B cell (primary cell): Measurements from ENCODE around the gene PAXIP1. TPM values are rescaled to one million over a fixed set of nuclear protein-coding genes. Genes with fewer than 3 reads are reported as not detected.

Experiments used
- ATAC-seq: fragments of 200-7000 bp; cut with Tn5 transposase; one replicate; pipeline ENCODE4 v1.10.0; 2021; ENCODE audit warnings: low read depth, mild to moderate bottlenecking, moderate number of reproducible peaks, moderate library complexity
- CTCF ChIA-PET: fragments of 350-600 bp; sonication (Branson Sonifier 250); formaldehyde crosslinking; loops from one replicate; lab custom pipeline; 2021; ENCODE audit warnings: antibody characterized with exemption, inconsistent platforms; lab: Charles Lee
- POLR2A ChIA-PET: fragments of 350-600 bp; sonication (Branson Sonifier 250); formaldehyde crosslinking; loops from one replicate; lab custom pipeline; 2021; ENCODE audit warnings: antibody characterized with exemption; lab: Charles Lee
- DNase-seq: peaks from one replicate; pipeline ENCODE4 v3.0.0; 2013
- H2AFZ ChIP-seq: 2 replicates; pipeline ENCODE4 v1.6.1; 2012; ENCODE audit warnings: mild to moderate bottlenecking, low read depth, low read length; ENCODE audit not compliant: insufficient read depth, poor library complexity, severe bottlenecking
- H3K27ac ChIP-seq, 2 donors: 1 replicate in 1 of 2; 2 replicates in 1 of 2; pipeline ENCODE4 v1.5.1; 2012 to 2013; ENCODE audit warnings: low read length in 2 of 2, mild to moderate bottlenecking in 2 of 2, moderate library complexity in 1 of 2
- H3K27me3 ChIP-seq, 4 experiments: fragments of 200-600 bp in 1 of 4; sonication (generic) in 1 of 4; replicated peaks in 1 of 4; 1 replicate in 2 of 4; 2 replicates in 2 of 4; pipeline versions ENCODE4 v1.6.1 to v1.7.0; 2013 to 2016; ENCODE audit warnings: low read length in 3 of 4, mild to moderate bottlenecking in 2 of 4, mixed read lengths in 1 of 4, moderate library complexity in 1 of 4; ENCODE audit not compliant: insufficient read depth in 4 of 4, control insufficient read depth in 3 of 4; ENCODE audit errors: control extremely low read depth in 1 of 4
- H3K36me3 ChIP-seq, 2 experiments: replicated peaks in 1 of 2; 1 replicate in 1 of 2; 2 replicates in 1 of 2; pipeline versions ENCODE4 v1.6.1 to v1.7.1; 2013; ENCODE audit warnings: low read length in 1 of 2; ENCODE audit not compliant: insufficient read depth in 2 of 2, control insufficient read depth in 1 of 2; ENCODE audit errors: control extremely low read depth in 1 of 2, extremely low read depth in 1 of 2
- H3K4me1 ChIP-seq, 2 donors: fragments of 200-600 bp in 1 of 2; sonication (generic) in 1 of 2; 1 replicate in 1 of 2; 2 replicates in 1 of 2; pipeline versions ENCODE4 v1.5.1 to v1.6.1; 2013 to 2017; ENCODE audit warnings: low read length in 2 of 2; ENCODE audit not compliant: control insufficient read depth in 2 of 2, insufficient read depth in 2 of 2
- H3K4me2 ChIP-seq: replicated peaks from 2 replicates; pipeline ENCODE3; 2012; ENCODE audit warnings: mild to moderate bottlenecking, low read depth, low read length; ENCODE audit not compliant: poor library complexity, severe bottlenecking
- H3K4me3 ChIP-seq, 5 experiments: fragments of 200-600 bp in 1 of 5; sonication (generic) in 1 of 5; 1 replicate in 3 of 5; 2 replicates in 2 of 5; pipeline versions ENCODE4 v1.5.1 to v1.7.0; 2011 to 2016; ENCODE audit warnings: low read length in 4 of 5, mild to moderate bottlenecking in 4 of 5, low read depth in 2 of 5, control low read depth in 1 of 5, moderate library complexity in 1 of 5; ENCODE audit not compliant: insufficient read depth in 1 of 5; ENCODE audit errors: control extremely low read depth in 1 of 5, extremely low read depth in 1 of 5
- H3K79me2 ChIP-seq: fragments of 200-600 bp; sonication (generic); one replicate; pipeline ENCODE4 v1.6.0; 2016; ENCODE audit warnings: low read length; ENCODE audit not compliant: control insufficient read depth, insufficient read depth
- H3K9ac ChIP-seq: fragments of 200-600 bp; sonication (generic); 2 replicates; pipeline ENCODE4 v1.6.1; 2017; ENCODE audit warnings: mild to moderate bottlenecking, low read length, moderate library complexity
- H3K9me3 ChIP-seq, 3 donors: one replicate each; pipeline versions ENCODE4 v1.6.1 to v1.7.1; 2013; ENCODE audit warnings: low read length in 2 of 3; ENCODE audit not compliant: control insufficient read depth in 2 of 3, insufficient read depth in 1 of 3; ENCODE audit errors: control extremely low read depth in 1 of 3
- H4K20me1 ChIP-seq: 2 replicates; pipeline ENCODE4 v1.6.0; 2012; ENCODE audit warnings: mild to moderate bottlenecking, low read length; ENCODE audit not compliant: insufficient read depth, control insufficient read depth, poor library complexity, severe bottlenecking
- H3K27ac Mint-ChIP-seq: one replicate; pipeline ENCODE4 v1.8.0; 2021; ENCODE audit warnings: mixed read lengths
- H3K27me3 Mint-ChIP-seq: one replicate; pipeline ENCODE4 v1.8.0; 2021; ENCODE audit warnings: mixed read lengths
- H3K4me1 Mint-ChIP-seq: one replicate; pipeline ENCODE4 v1.8.0; 2021; ENCODE audit warnings: mixed read lengths
- H3K4me3 Mint-ChIP-seq: one replicate; pipeline ENCODE4 v1.8.0; 2021; ENCODE audit warnings: mixed read lengths
- H3K9me3 Mint-ChIP-seq: one replicate; pipeline ENCODE4 v1.8.0; 2022; ENCODE audit warnings: mixed read lengths; ENCODE audit not compliant: insufficient read depth
- CTCF ChIP-seq: fragments of 200-600 bp; IDR thresholded peaks from one replicate; pipeline ENCODE4 v1.8.0; 2022; ENCODE audit warnings: antibody characterized with exemption, mild to moderate bottlenecking
- EZH2 ChIP-seq: IDR thresholded peaks from 2 replicates; pipeline ENCODE4 v1.6.1; 2012; ENCODE audit warnings: borderline replicate concordance, low read depth, mild to moderate bottlenecking, moderate library complexity, low read length; ENCODE audit not compliant: insufficient read depth, poor library complexity, severe bottlenecking
- WGBS: methylation state at CpG from one replicate; pipeline ENCODE4 v1.1.5; 2013; ENCODE audit warnings: missing lambda C conversion rate; ENCODE audit not compliant: insufficient coverage; 5-methylcytosine and 5-hydroxymethylcytosine counted together
- intact Hi-C: fragments of 100-400 bp; cut with micrococcal nuclease; formaldehyde crosslinking; loops from one replicate; pipeline ENCODE4 v1.10.0; 2022
- polyA plus RNA-seq: library from polyadenylated mRNA; depleted of rRNA; stranded (reverse); fragments of >200 nt; gene quantifications from 2 replicates; pipeline ENCODE4 v1.2.3, GENCODE V29; 2012
- total RNA-seq, 2 donors: library from RNA; stranded (reverse); fragments of 120-200 nt in 1 of 2; gene quantifications; 1 replicate in 1 of 2; 2 replicates in 1 of 2; pipeline versions ENCODE4 v1.2.3 to v1.2.4, GENCODE V29; 2013 to 2022

Gene PAXIP1
- total and polyA plus RNA-seq, 2 donors (not counting 1 experiment from before 2014, with no cell fraction given) = 9.2 to 18.5 TPM

- POLR2A ChIA-PET = no interaction called here
- H3K9me3 Mint-ChIP-seq = no peaks in the 10 kb centered on the region
- no peak for TF ChIP-seq EZH2
- no peak for TF ChIP-seq CTCF
- ATAC-seq = no peak
- no peak overlapping the region for H3K27ac Mint-ChIP-seq
- no peaks in the 10 kb centered on the region for H3K27me3 Mint-ChIP-seq
- 91% methylated on average over 6 of the region's 6 CpGs for WGBS
- CTCF ChIA-PET = no interaction called here
- H3K4me1 Mint-ChIP-seq = no peaks in the 10 kb centered on the region
- no peak overlapping the region for H3K9ac ChIP-seq
- H3K4me2 ChIP-seq = no peak overlapping the region
- no peaks in the 10 kb centered on the region for H3K79me2 ChIP-seq
- H3K4me3 ChIP-seq = no peak overlapping the region
- H4K20me1 ChIP-seq = no peaks in the 10 kb centered on the region
- DNase-seq = no peak
- no peak overlapping the region for H2AFZ ChIP-seq
- no peaks in the 10 kb centered on the region for H3K27me3 ChIP-seq
- no peaks in the 10 kb centered on the region for H3K4me1 ChIP-seq
- no peaks in the 10 kb centered on the region for H3K9me3 ChIP-seq
- no peak overlapping the region for H3K4me3 Mint-ChIP-seq
- intact Hi-C loops = no loop called here
- H3K27ac ChIP-seq = no peak overlapping the region
- no peaks in the 10 kb centered on the region for H3K36me3 ChIP-seq
Measured at GRCh38 chr7:154985230-154985629, 17.7 kb downstream of the PAXIP1 start.

- DNase-seq = no peak
- H3K9me3 Mint-ChIP-seq = no peaks in the 10 kb centered on the region
- H3K4me1 Mint-ChIP-seq = no peaks in the 10 kb centered on the region
- no peak overlapping the region for H3K27ac Mint-ChIP-seq
- no peak overlapping the region for H3K9ac ChIP-seq
- no peak overlapping the region for H3K4me3 Mint-ChIP-seq
- H3K9me3 ChIP-seq = no peaks in the 10 kb centered on the region
- WGBS = no CpG with 5 or more reads among the region's 6 CpGs
- H3K4me1 ChIP-seq = no peaks in the 10 kb centered on the region
- H2AFZ ChIP-seq = no peak overlapping the region
- no peaks in the 10 kb centered on the region for H4K20me1 ChIP-seq
- H3K27me3 ChIP-seq = no peaks in the 10 kb centered on the region
- ATAC-seq = no peak
- no peaks in the 10 kb centered on the region for H3K36me3 ChIP-seq
- H3K27me3 Mint-ChIP-seq = no peaks in the 10 kb centered on the region
- intact Hi-C loops = no loop called here
- no peaks in the 10 kb centered on the region for H3K79me2 ChIP-seq
- H3K4me2 ChIP-seq = no peak overlapping the region
- no peak for TF ChIP-seq EZH2
- TF ChIP-seq CTCF = no peak
- CTCF ChIA-PET = no interaction called here
- POLR2A ChIA-PET = no interaction called here
- H3K27ac ChIP-seq = no peak overlapping the region
- no peak overlapping the region for H3K4me3 ChIP-seq
Measured at GRCh38 chr7:154984601-154985188, 18.2 kb downstream of the PAXIP1 start.
